Airway epithelial cell (primary cell): ENCODE data around the gene LONP1. TPM values are rescaled to one million over a fixed set of nuclear protein-coding genes. Genes with fewer than 3 reads are reported as not detected.

ENCODE experiments used
- total RNA-seq: library from RNA; depleted of rRNA; stranded (reverse); fragments of >200 nt; gene quantifications from 2 replicates; pipeline ENCODE4 v1.2.3, GENCODE V29; 2015

LONP1 gene, protein sequence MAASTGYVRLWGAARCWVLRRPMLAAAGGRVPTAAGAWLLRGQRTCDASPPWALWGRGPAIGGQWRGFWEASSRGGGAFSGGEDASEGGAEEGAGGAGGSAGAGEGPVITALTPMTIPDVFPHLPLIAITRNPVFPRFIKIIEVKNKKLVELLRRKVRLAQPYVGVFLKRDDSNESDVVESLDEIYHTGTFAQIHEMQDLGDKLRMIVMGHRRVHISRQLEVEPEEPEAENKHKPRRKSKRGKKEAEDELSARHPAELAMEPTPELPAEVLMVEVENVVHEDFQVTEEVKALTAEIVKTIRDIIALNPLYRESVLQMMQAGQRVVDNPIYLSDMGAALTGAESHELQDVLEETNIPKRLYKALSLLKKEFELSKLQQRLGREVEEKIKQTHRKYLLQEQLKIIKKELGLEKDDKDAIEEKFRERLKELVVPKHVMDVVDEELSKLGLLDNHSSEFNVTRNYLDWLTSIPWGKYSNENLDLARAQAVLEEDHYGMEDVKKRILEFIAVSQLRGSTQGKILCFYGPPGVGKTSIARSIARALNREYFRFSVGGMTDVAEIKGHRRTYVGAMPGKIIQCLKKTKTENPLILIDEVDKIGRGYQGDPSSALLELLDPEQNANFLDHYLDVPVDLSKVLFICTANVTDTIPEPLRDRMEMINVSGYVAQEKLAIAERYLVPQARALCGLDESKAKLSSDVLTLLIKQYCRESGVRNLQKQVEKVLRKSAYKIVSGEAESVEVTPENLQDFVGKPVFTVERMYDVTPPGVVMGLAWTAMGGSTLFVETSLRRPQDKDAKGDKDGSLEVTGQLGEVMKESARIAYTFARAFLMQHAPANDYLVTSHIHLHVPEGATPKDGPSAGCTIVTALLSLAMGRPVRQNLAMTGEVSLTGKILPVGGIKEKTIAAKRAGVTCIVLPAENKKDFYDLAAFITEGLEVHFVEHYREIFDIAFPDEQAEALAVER
- total RNA-seq: 91.7 and 149 TPM in 2 replicates

DNA sequence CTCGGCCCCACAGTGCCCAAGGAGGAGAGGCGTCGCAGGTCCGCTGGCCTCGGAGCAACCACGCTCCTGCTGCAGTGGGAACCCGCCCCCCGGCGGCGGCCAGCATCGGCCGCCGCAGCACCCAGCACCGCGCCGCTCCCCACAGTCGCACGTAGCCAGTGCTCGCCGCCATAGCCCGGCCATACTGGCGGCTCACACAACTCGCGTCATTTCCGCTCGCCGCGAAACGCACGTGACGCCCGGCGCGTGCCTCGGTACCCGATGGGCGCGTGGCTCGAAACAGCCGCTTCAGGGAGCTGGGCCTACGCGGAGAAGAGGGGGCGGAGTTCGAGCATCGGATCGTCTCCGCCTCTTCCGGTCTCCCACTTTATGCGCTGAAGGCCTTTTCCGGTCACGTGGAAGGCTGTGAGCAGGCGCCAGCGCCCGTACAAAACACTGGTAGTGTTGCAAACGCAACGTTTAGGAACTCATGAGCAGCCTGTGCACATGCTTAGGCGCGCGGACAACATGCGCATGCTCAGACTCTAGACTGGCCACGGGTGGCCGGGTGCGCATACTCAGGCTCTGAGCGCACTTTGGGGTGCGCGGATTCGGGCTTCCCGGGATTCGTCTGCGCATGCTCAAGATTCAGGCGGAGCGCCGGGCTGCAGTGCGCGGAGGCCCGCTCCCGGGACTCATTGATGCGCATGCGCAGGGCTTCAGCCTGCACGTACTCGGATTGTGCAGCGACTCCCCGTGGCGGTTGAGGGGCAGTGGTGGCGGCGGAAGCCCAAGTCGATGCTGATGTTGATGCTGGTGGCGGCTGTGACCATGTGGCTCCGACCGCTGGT is at the start of gene LONP1, which contains the start of gene CATSPERD:
Gene LONP1 (minus strand): TSS at position 186 of the 830 bp plus-strand sequence. CDS start 14 bp downstream, at position 172.
Gene CATSPERD (plus strand): TSS at position 677 of the 830 bp plus-strand sequence. CDS start 101 bp downstream, at position 778.

DNA sequence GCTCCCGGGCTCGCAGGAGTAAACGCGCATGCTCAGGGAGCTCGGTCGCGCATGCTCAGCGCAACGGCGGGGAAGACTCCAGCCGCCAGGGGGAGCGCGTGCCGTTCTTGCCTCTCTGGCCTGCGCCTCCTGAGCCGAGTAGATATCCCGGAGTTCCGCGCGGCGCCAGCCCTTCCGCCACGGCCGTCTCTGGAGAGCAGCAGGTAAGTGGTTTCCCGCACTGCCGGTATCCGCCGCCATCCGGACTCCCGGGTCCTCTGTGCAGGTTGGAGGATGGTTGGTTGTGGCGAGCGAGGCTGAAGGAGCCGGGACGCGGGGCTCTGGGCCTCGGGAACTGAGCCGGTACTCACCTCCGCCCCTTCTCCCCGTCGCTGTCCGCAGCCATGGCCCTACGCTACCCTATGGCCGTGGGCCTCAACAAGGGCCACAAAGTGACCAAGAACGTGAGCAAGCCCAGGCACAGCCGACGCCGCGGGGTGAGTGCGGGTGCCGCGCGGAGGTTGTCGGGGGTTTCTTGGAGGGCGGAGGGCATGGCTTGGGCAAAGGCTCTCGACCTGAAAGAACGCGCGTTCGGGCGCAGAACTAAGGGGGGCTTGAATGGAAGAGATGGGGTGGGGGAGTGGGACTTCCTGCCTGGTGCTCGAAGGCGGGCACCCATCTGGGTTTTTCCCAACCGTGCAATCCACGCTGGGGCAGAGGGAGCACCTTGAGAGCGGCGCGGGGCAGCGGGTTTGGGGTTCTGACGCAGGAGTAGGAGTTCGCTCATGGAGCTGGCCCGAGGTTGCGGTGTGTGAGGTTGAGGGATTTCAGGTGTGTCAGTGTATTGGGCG is 29.6 kb downstream of the LONP1 start, which contains the start of gene RPL36:
Gene RPL36 (plus strand): TSS at position 171 of the 830 bp plus-strand sequence. CDS start 213 bp downstream, at position 384.

DNA sequence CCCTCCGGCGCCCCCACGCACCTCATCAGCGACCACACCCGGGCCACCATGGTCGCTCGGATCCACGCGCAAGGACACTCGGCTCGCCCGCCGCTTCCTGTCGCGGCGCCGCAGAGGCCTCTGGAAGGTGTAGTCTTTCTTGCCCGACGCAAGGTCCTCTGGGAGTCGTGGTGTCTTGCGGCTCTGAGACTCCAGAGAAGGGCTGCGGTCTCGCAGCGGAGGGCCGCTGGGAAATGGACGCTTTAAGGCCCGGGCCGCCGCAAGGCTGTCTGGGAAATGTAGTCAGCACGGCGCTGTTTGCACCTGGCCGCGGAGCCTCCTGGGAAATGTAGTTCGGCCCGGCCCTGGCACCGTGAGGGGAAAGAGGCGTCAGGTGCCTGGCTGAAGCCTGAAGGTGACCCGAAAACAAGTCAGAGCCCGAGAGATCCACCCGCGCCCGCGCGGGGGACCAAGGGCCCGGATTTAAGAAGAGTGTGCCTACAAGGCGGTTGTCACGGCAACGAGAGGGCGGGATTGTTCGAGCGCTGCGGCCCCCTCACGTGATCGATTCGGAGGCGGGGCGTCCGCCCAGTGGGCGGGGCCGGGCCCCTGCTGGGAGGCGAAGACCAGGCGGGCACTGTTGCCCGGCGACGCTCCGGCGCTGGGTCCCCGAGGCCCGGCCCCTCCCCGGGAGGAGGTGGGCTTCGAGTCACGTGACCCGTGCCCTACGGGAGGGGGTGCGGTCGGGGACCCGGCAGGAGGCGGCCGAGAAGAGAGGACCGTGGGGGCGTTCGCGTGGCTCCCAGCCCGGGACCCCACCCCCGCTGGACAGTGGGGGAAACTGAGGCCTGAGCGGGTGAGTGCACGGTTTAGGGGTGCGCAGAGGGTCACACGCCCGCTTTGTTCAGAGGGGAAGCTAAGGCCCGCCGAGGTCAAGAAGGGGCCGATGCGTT is 39.2 kb downstream of the LONP1 start, which contains the start of the genes HSD11B1L and MICOS13:
Gene HSD11B1L (plus strand): TSS at position 591 of the 932 bp plus-strand sequence. CDS start 3,806 bp downstream, outside the sequence.
Gene MICOS13 (minus strand): TSS at position 80 of the 932 bp plus-strand sequence. CDS start 30 bp downstream, at position 50.

Other genes with a start within 250 kb of the LONP1 start
- 14.8 and 16.9 TPM in 2 replicates for gene TINCR, start 152.2 kb downstream of the LONP1 start, total RNA-seq
- 12.6 and 18.3 TPM in 2 replicates for gene SAFB2, start 97.4 kb downstream of the LONP1 start, total RNA-seq
- 41.0 and 65.4 TPM in 2 replicates for gene SAFB, start 97.1 kb downstream of the LONP1 start, total RNA-seq
- 65.2 and 74.3 TPM in 2 replicates for gene MICOS13, start 39.6 kb downstream of the LONP1 start, total RNA-seq
- 12.4 and 13.4 TPM in 2 replicates for gene HSD11B1L, start 39.1 kb downstream of the LONP1 start, total RNA-seq
- 1,285 and 1,355 TPM in 2 replicates for gene RPL36, start 29.9 kb downstream of the LONP1 start, total RNA-seq
- gene CATSPERD, start 491 bp upstream of the LONP1 start, total RNA-seq: not detected in 2 replicates
- 0.21 and 0.46 TPM in 2 replicates for gene PRR22, start 64.6 kb upstream of the LONP1 start, total RNA-seq
- 21.9 and 24.6 TPM in 2 replicates for gene DUS3L, start 71.0 kb upstream of the LONP1 start, total RNA-seq
- gene NRTN, start 84.9 kb upstream of the LONP1 start, total RNA-seq: 0.23 TPM in 1 of 2 replicates, not detected in the other
- 0.19 and 0.21 TPM in 2 replicates for gene FUT6, start 119.6 kb upstream of the LONP1 start, total RNA-seq
- gene FUT3, start 131.3 kb upstream of the LONP1 start, total RNA-seq: 12.6 and 15.4 TPM in 2 replicates
- not detected in 2 replicates for gene FUT5, start 150.4 kb upstream of the LONP1 start, total RNA-seq
- gene NDUFA11, start 183.6 kb upstream of the LONP1 start, total RNA-seq: 257 and 322 TPM in 2 replicates
- 1.7 and 2.5 TPM in 2 replicates for gene VMAC, start 184.7 kb upstream of the LONP1 start, total RNA-seq
- 7.0 and 12.6 TPM in 2 replicates for gene CAPS, start 194.1 kb upstream of the LONP1 start, total RNA-seq